Heart left ventricle (tissue), 13 donors: Measurements from ENCODE around the gene BSND.

Experiments
- CTCF ChIP-seq, 12 donors: fragments of 200-600 bp; sonication (generic) in 4 of 12; IDR thresholded peaks; one replicate each; pipeline versions ENCODE4 v1.5.0 to v1.8.0; 2018 to 2022; ENCODE audit warnings: antibody characterized with exemption in 12 of 12, mild to moderate bottlenecking in 5 of 12
- POLR2A ChIP-seq, 2 donors: fragments of 450-650 bp; IDR thresholded peaks; one replicate each; pipeline ENCODE4 v1.6.1; 2017; ENCODE audit warnings: antibody characterized with exemption in 2 of 2, mild to moderate bottlenecking in 2 of 2, moderate library complexity in 2 of 2
- donor health status: ischemic (EF 13 %, LVEDD 7.1; RV severe dilation, severe dysfunction).
- donor health status: DM: no; HTN: yes; CAD: no.
- donor health status: DM: no; HTN: no; CAD: no.
- donor health status: ischemic (EF 25% LVEDD 6.9; RV normal size, moderate dysfunction).
- donor health status: ischemic (EF 25% LVEDD 5.7; RV mildly dilated, moderate dysfunction).
- donor health status: ischemic (EF 35%, LVEDD 5.7; RV mildly dilated, moderate dysfunction).
- donor health status: nonischemic (EF 11% LVEDD 7.7; RV severe dilation, severe dysfunction).
- donor health status: DM: yes; HTN: yes; CAD: no.
- donor health status: PGD.
- donor health status: ischemic (EF 29% LVEDD 5.4; RV normal size, mild dysfunction).
- donor health status: nonischemic (EF 23%, LVEDD 6.1; RV moderate dilation, normal function).

GRCh38 chr1:55046871-55047270 lies 48.1 kb downstream of the BSND start:
- no peak for TF ChIP-seq CTCF (IDR thresholded peaks at IDR 0.05)
- TF ChIP-seq POLR2A (IDR thresholded peaks at IDR 0.05): no peak
